ENCODE measurements around the gene RANBP6.

Gene RANBP6

DNA sequence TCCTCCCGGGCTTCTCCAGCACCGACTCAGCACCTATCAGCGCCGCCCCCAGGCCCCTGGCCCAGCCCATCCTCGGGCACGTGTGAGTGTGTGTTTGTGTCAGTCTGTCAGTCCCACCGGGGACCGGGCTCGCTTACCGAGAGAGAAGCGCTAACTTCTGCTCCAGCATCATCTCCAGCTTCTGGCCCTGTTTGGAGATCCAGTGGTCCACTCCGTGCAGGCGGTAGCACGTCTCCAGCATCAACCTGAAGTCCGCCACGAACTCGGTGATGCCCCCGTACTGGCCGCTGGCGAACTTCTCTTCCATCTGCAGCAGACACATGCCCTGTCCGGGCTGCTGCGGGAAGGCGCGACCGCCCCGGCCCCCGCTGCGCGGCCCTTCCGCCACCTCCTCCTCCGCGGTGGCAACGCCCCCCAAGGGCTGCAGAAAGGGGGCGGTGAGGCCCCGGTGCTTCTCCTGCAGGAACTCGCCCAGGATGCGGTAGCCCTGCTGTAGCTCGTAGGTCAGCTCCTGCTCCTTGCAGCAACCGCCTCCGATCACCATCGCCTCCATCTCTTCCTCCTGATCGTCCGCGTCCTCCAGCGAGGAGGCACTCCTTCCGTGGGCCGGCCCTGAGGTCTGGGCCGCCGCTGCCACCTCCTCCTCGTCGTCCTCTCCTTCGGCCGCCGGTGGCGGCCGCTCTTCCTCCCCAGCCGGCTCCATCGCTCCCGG is 8.2 kb downstream of the RANBP6 start:
- no peak for DNase-seq (ENCODE audit: low spot score)

DNA sequence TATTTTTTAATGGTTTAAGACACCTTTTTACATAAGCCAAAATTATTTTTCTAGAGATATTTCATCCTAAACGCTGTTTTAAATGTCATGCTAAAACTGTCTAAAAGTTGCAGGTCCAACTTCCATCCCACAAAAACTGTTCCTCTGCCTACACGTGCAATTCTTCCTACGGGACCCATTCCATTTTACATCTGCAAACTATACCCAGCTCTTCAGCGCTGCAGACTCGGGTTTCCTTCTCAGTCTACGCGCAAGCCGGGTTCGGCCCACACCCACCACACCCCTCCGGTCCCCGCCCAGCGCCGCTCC is 8.7 kb downstream of the RANBP6 start:
- DNase-seq (ENCODE audit: low spot score): peak; percentile 55

DNA sequence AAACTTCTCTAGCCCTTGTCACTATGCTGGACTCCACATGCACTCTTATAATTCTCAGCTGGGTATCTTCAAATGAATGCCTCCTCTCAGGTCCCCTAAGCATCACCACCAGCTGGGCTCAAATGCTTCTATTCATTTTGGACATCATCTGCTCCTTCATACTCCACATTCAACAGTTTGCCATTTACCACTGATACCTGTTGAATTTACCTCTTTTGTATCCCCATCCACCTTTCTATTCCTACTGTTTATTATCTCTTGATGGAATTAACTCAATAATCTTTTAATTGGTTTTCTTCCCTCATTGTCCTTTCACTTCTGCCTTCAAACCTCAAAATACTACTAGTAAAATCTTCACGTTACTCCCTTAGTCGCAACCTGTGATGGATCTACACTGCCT is 14.5 kb downstream of the RANBP6 start:
- DNase-seq (ENCODE audit: low spot score): no peak

DNA sequence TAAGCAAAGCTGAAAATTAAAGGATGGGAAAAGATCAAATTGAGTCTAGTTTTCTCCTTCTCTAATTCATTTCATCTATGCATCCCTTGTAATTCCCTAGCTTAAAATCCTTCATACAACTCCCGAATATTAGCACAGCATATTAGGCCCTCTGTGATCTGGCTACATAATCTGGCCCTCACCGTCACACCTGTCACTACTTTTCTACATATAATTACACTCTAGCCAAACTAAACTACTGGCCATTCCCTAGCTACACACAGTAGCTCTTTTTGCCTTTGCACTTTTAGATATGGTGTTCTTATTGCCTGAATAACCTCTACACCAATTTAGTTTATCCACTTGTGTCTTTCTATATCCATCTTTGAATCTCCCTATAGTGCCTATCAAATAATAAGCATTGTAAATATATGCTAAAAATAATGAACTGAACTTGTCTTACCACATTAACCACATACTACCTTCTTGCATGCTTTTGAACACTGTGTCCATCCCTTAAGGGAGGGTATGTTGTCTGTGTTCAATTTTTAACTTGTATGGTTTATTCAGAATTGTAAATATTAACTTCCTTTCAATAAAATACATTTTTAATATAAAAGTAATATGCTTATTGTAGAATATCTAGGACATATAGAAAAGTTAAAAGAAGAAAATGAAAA is 15.9 kb downstream of the RANBP6 start:
- no peak for DNase-seq (ENCODE audit: low spot score)

DNA sequence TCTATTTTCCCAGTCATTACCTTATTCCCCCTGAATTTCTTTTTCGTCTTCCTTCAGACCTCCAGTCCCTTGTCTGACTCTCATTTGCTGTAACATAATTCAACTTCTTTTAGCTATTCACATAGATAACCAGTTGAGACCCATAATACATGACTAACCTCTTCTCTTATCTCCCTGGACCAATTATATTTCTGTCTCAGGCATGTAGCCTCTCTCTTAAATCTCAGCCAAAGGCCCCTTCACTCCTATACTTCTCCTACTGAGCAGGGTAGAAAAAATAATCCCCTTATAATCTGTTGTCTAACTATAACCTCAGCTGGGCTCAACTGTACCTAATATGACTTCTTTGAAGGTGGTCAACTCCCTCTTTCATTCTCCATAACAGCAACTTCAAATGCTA is 20.9 kb downstream of the RANBP6 start:
- DNase-seq (ENCODE audit: low spot score): no peak

DNA sequence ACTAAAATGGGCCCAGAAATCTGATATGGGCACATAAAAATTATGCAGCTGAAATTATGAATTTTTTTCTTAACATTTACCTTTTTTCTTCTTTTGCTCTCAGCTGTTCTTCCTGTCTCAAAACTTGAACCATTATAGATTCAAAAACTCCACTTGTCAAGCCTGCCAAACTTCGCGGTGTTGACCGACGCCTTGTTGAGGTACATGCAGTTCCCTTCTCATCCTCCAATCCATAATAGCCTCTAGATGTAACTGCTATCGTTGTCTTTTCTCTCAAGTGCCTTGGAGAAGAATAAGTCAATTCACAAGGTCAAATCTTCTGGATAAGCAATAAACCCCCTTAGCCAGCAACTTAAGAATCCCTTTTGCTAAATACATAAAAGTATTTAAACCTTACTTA is 27.2 kb downstream of the RANBP6 start:
- no peak for DNase-seq (ENCODE audit: low spot score)

DNA sequence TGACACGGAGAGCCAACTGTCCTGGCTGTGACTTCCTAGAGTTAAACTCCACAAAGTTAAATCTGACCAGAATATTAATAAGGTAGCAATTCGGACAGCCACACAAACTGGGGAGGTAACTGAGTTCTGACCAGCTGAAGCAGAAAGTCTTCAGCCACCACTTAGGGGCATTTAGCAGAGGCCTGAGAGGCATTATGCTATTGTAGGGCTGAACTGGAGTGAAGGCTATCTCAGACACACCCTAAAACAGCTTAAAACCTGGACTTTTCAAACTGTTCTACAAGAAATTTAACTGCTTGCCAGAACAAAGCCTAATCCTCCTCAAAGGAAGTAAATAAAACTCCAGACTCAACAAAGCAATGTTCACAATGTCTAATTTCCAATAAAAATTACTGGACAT is 32.4 kb downstream of the RANBP6 start:
- DNase-seq (ENCODE audit: low spot score): no peak

DNA sequence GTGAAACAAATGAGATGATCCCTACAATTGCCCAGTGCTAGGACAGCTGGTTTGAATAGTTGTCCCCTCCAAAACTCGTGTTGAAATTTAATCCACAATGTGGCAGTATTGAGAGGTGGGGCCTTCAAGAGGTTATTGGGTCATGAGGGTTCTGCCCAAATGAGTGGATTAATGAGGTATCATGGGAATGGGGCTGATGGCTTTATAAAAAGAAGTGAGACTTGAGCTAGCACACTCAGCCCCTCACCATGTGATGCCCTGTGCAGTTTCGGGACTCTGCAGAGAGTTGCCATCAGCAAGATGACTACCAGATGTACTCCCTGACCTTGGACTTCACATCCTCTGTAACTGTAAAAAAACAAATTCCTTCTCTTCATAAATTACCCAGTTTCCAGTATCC is 33.1 kb downstream of the RANBP6 start:
- DNase-seq (ENCODE audit: low spot score): no peak

DNA sequence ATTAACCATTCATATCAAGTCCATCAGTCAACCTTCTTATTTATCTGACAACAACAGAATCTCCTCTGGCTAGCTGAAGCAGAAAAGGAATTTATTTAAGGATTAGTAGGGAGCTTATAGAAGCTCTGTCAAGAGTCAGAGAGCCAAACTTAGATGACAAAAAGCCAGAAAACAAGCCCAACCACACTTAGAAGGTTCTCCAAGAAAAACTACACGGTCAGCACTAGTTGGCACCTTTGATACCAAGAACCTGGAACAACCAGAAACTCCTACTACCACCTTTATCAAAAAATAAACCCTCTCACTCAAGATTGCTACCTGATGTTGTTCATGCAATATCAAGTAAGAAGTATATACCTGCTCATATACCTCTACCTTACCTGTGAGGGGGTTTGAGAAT is 36.9 kb downstream of the RANBP6 start:
- no peak for DNase-seq (ENCODE audit: low spot score)

DNA sequence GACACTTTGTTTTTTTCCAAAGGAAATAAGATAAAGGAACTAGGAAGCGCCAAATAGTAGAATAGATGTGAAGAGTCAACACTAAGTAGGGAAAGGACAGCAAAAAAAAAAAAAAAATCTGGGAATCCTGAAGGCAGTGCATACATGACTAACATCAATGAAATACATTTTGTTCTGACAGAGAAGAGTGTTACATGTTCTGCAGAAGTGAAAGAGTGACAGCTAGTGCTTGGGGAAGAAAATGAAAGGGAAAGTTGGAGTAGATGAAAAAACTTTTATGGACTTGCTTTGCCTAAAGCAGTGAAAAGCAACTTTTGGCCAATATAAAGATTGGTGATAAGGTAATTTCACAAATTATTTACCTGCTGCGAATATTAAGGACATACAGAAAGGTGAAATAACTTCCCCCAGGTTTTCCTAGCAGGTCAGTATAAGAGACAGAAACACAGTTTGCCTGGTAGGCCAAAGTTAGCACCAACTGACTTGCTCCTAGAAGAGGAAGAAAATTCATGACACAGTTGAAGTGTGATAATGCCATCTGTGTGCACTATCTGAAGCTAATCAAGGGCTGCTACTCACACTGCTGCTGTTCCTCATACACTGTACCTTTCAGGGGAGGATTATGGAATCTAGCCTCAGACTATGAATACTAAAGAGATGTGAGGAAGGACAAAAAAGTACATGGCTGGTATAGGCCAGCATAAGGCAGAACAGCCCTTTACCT is 38.6 kb downstream of the RANBP6 start:
- no peak for DNase-seq (ENCODE audit: low spot score)

DNA sequence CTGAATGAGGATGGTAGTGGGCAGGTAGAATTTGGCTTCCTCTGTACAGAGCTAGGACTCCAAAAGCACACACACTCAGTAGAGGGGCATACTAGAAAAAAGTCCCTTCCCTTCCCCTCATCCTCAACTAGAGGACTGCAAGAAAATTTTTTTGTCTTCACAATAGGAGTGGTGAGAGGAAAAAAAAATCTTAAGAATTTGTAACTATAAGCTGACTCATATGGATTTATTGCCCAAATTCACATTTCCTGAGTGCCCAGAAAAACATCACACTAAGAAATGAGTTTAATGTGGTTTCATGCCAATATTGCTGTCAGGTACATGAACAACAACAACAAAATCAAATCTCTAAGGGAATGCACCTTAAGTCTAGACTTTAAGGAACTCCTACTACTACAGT is 43.7 kb downstream of the RANBP6 start:
- no peak for DNase-seq (ENCODE audit: low spot score)

Measured in HuH-7.5 (cell line).